Gastrocnemius medialis (tissue), 4 donors: ENCODE data around the gene PACS1.

Experiments used
- CTCF ChIP-seq, 5 experiments: fragments of 450-650 bp in 3 of 5; fragments of 200-600 bp in 2 of 5; sonication (generic) in 2 of 5; IDR thresholded peaks in 4 of 5; conservative IDR thresholded peaks in 1 of 5; 1 replicate in 4 of 5; 2 replicates in 1 of 5; pipeline ENCODE4 v1.5.1; 2016 to 2019; ENCODE audit warnings: antibody characterized with exemption in 5 of 5, mild to moderate bottlenecking in 3 of 5, moderate library complexity in 3 of 5
- POLR2A ChIP-seq, 2 donors: fragments of 450-650 bp; IDR thresholded peaks; one replicate each; pipeline ENCODE4 v1.6.1; 2017; ENCODE audit warnings: antibody characterized with exemption in 2 of 2, mild to moderate bottlenecking in 2 of 2, moderate library complexity in 2 of 2

- TF ChIP-seq CTCF (IDR thresholded peaks at IDR 0.05 in 4 of 5, conservative IDR thresholded peaks at IDR 0.05 in 1 of 5) (no peak), POLR2A (IDR thresholded peaks at IDR 0.05) (no peak)
Measured at GRCh38 chr11:66290330-66290621, 220.2 kb downstream of the PACS1 start.
